Trophoblast cell (in vitro differentiated cells and primary cell): ENCODE measurements around the gene DTD1.
"Not testable (repeated sequence)": the region's sequence is repeated elsewhere in the genome, so short reads cannot be mapped to it uniquely, and the experiment has no call there.

Experiments used
- DNase-seq, 2 donors: peaks; one replicate each; pipeline ENCODE4 v3.0.0-alpha.2; 2016
- H2AFZ ChIP-seq: 2 replicates; pipeline ENCODE4 v1.6.1; 2013; ENCODE audit warnings: low read length, moderate library complexity, mild to moderate bottlenecking; ENCODE audit not compliant: insufficient read depth, poor library complexity
- H2AK5ac ChIP-seq: 2 replicates; pipeline ENCODE4 v1.6.1; 2013; ENCODE audit warnings: mild to moderate bottlenecking, low read length
- H2BK120ac ChIP-seq: 2 replicates; pipeline ENCODE4 v1.6.1; 2013; ENCODE audit warnings: low read length, mild to moderate bottlenecking, moderate library complexity; ENCODE audit not compliant: insufficient read depth, poor library complexity
- H2BK12ac ChIP-seq: 2 replicates; pipeline ENCODE4 v1.6.1; 2013; ENCODE audit warnings: mild to moderate bottlenecking, low read length, moderate library complexity
- H2BK5ac ChIP-seq: 2 replicates; pipeline ENCODE4 v1.6.1; 2013; ENCODE audit warnings: low read length, low read depth, moderate library complexity, mild to moderate bottlenecking; ENCODE audit not compliant: poor library complexity
- H3K14ac ChIP-seq: 2 replicates; pipeline ENCODE4 v1.6.1; 2013; ENCODE audit warnings: mild to moderate bottlenecking, low read length
- H3K18ac ChIP-seq: 2 replicates; pipeline ENCODE4 v1.6.1; 2013; ENCODE audit warnings: mild to moderate bottlenecking, low read length
- H3K23ac ChIP-seq: 2 replicates; pipeline ENCODE4 v1.6.1; 2013; ENCODE audit warnings: low read length
- H3K27ac ChIP-seq: 2 replicates; pipeline ENCODE4 v1.5.1; 2013; ENCODE audit warnings: low read depth, mild to moderate bottlenecking, inconsistent platforms, low read length, moderate library complexity
- H3K27me3 ChIP-seq: 2 replicates; pipeline ENCODE4 v1.6.1; 2013; ENCODE audit warnings: inconsistent platforms, mild to moderate bottlenecking, low read length, moderate library complexity; ENCODE audit not compliant: insufficient read depth
- H3K36me3 ChIP-seq, 2 experiments: 1 replicate in 1 of 2; 2 replicates in 1 of 2; pipeline ENCODE4 v1.6.1; 2013; ENCODE audit warnings: low read length in 2 of 2, mild to moderate bottlenecking in 2 of 2, moderate library complexity in 1 of 2; ENCODE audit not compliant: insufficient read depth in 2 of 2, control insufficient read depth in 1 of 2
- H3K4ac ChIP-seq: 2 replicates; pipeline ENCODE4 v1.6.1; 2013; ENCODE audit warnings: low read depth, mild to moderate bottlenecking, low read length, moderate library complexity
- H3K4me1 ChIP-seq, 2 experiments: 1 replicate in 1 of 2; 2 replicates in 1 of 2; pipeline ENCODE4 v1.6.1; 2013; ENCODE audit warnings: low read length in 2 of 2, mild to moderate bottlenecking in 2 of 2, moderate library complexity in 1 of 2; ENCODE audit not compliant: insufficient read depth in 2 of 2, control insufficient read depth in 1 of 2
- H3K4me2 ChIP-seq: 2 replicates; pipeline ENCODE4 v1.6.1; 2013; ENCODE audit warnings: inconsistent platforms, mild to moderate bottlenecking, low read length, moderate library complexity
- H3K4me3 ChIP-seq: 2 replicates; pipeline ENCODE4 v1.5.1; 2013; ENCODE audit warnings: mild to moderate bottlenecking, low read depth, low read length, inconsistent platforms
- H3K79me1 ChIP-seq: one replicate; pipeline ENCODE4 v1.6.1; 2013; ENCODE audit warnings: low read length
- H3K79me2 ChIP-seq: 2 replicates; pipeline ENCODE4 v1.6.1; 2013; ENCODE audit warnings: low read length, mild to moderate bottlenecking; ENCODE audit not compliant: control insufficient read depth, insufficient read depth, poor library complexity
- H3K9ac ChIP-seq: 2 replicates; pipeline ENCODE4 v1.6.1; 2013; ENCODE audit warnings: mild to moderate bottlenecking, low read length
- H3K9me3 ChIP-seq: 2 replicates; pipeline ENCODE4 v1.6.1; 2013; ENCODE audit warnings: low read depth, mild to moderate bottlenecking, control low read depth, inconsistent platforms, low read length; ENCODE audit not compliant: insufficient read depth
- H4K12ac ChIP-seq: 2 replicates; pipeline ENCODE4 v1.6.1; 2013; ENCODE audit warnings: low read depth, mild to moderate bottlenecking, low read length, moderate library complexity
- H4K8ac ChIP-seq: 2 replicates; pipeline ENCODE4 v1.6.1; 2013; ENCODE audit warnings: low read depth, mild to moderate bottlenecking, low read length, moderate library complexity
- H4K91ac ChIP-seq: one replicate; pipeline ENCODE4 v1.6.1; 2013; ENCODE audit warnings: low read depth, mild to moderate bottlenecking, low read length, moderate library complexity
- WGBS: extraction: QIAGEN DNeasy Blood & Tissue Kit; methylation state at CpG from one replicate; pipeline ENCODE4 v1.1.7; 2013; ENCODE audit warnings: missing lambda C conversion rate; ENCODE audit not compliant: insufficient read length, insufficient coverage; ENCODE audit errors: extremely low coverage; 5-methylcytosine and 5-hydroxymethylcytosine counted together

The DTD1 gene

GRCh38 chr20:18787046-18787445 lies 199.2 kb downstream of the DTD1 start:
- not testable (repeated sequence) for H3K4me1 ChIP-seq, H3K79me2 ChIP-seq, H3K18ac ChIP-seq, H2AK5ac ChIP-seq, H3K4me2 ChIP-seq, H2BK5ac ChIP-seq, H2BK120ac ChIP-seq, H4K12ac ChIP-seq, H3K23ac ChIP-seq, H3K79me1 ChIP-seq, H3K27ac ChIP-seq, H2BK12ac ChIP-seq, H2AFZ ChIP-seq, H3K14ac ChIP-seq, H3K4me3 ChIP-seq, H3K36me3 ChIP-seq, H4K91ac ChIP-seq, H3K9me3 ChIP-seq, H4K8ac ChIP-seq, DNase-seq, H3K27me3 ChIP-seq, H3K9ac ChIP-seq, H3K4ac ChIP-seq
- no CpG with 5 or more reads among the region's 2 CpGs for WGBS

DNA sequence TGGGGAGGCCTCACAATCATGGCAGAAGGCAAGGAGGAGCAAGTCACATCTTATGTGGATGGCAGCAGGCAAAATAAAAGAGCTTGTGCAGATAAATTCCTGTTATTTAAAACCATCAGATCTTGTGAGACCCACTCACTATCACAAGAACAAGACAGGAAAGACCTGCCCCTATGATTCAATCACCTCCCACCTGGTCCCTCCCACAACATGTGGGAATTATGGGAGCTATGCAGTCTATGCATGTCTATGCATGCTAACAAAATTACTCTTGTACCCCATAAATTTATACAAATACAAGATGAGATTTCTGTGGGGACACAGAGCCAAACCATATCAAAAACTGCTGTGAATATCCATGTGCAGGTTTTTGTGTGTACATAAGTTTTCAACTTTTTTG lies 200.2 kb downstream of the DTD1 start:
- Histone ChIP-seq H3K79me2 (no peaks in the 10 kb centered on the region), H3K79me1 (no peaks in the 10 kb centered on the region), H3K14ac (no peak overlapping the region), H2BK12ac (no peak overlapping the region), H3K18ac (no peak overlapping the region), H2BK120ac (no peak overlapping the region), H4K91ac (no peak overlapping the region), H3K27ac (no peak overlapping the region), H3K4me1 (no peaks in the 10 kb centered on the region), H2AK5ac (no peak overlapping the region), H3K4me3 (no peak overlapping the region), H3K4me2 (no peak overlapping the region), H3K36me3 (no peaks in the 10 kb centered on the region), H4K12ac (no peak overlapping the region), H4K8ac (no peak overlapping the region), H3K27me3 (no peaks in the 10 kb centered on the region), H3K4ac (no peak overlapping the region), H3K23ac (no peak overlapping the region), H2AFZ (no peak overlapping the region), H3K9me3 (peaks cover 2% of the 10 kb centered on the region), H2BK5ac (no peak overlapping the region), H3K9ac (no peak overlapping the region)
- no peak for DNase-seq

- H3K4me1 ChIP-seq = no peaks in the 10 kb centered on the region
- WGBS = no CpG with 5 or more reads among the region's 3 CpGs
These were observed 202.9 kb downstream of the DTD1 start for GRCh38 chr20:18790787-18791186.

GRCh38 chr20:18793625-18794427 lies 206.0 kb downstream of the DTD1 start:
- H3K9ac ChIP-seq = peak overlapping the region; percentile 83
- H3K4me3 ChIP-seq = peak overlapping the region; percentile 80
- no peak overlapping the region for H2AK5ac ChIP-seq
- peak; percentile 92 to 96 for DNase-seq
- peak overlapping the region; percentile 20 for H4K12ac ChIP-seq
- H2BK120ac ChIP-seq = no peak overlapping the region
- H3K27ac ChIP-seq = no peak overlapping the region
- H3K18ac ChIP-seq = no peak overlapping the region
- H3K27me3 ChIP-seq = peaks cover 2% of the 10 kb centered on the region
- H3K36me3 ChIP-seq = no peaks in the 10 kb centered on the region
- H2BK12ac ChIP-seq = no peak overlapping the region
- peak overlapping the region; percentile 34 for H4K91ac ChIP-seq
- H3K9me3 ChIP-seq = no peaks in the 10 kb centered on the region
- H3K4me2 ChIP-seq = peak overlapping the region; percentile 70
- H2BK5ac ChIP-seq = no peak overlapping the region
- H3K23ac ChIP-seq = no peak overlapping the region
- no peak overlapping the region for H3K4ac ChIP-seq
- H3K14ac ChIP-seq = peak overlapping the region; percentile 62
- H4K8ac ChIP-seq = peak overlapping the region; percentile 84
- H3K79me2 ChIP-seq = no peaks in the 10 kb centered on the region
- peak overlapping the region; percentile 32 for H2AFZ ChIP-seq
- WGBS = no CpG with 5 or more reads among the region's 29 CpGs
- no peaks in the 10 kb centered on the region for H3K4me1 ChIP-seq
- H3K79me1 ChIP-seq = no peaks in the 10 kb centered on the region

More at GRCh38 chr20:18790787-18791186, 202.9 kb downstream of the DTD1 start:
- Histone ChIP-seq H3K4ac (no peak overlapping the region), H2BK5ac (no peak overlapping the region), H3K79me2 (no peaks in the 10 kb centered on the region), H3K23ac (no peak overlapping the region), H2BK120ac (no peak overlapping the region), H3K4me3 (no peak overlapping the region), H4K91ac (no peak overlapping the region), H3K79me1 (no peaks in the 10 kb centered on the region), H4K12ac (no peak overlapping the region), H3K18ac (no peak overlapping the region), H3K14ac (no peak overlapping the region), H3K9me3 (no peaks in the 10 kb centered on the region), H2AFZ (no peak overlapping the region), H3K9ac (no peak overlapping the region), H3K4me2 (no peak overlapping the region), H3K27ac (no peak overlapping the region), H2BK12ac (no peak overlapping the region), H3K27me3 (no peaks in the 10 kb centered on the region), H3K36me3 (no peaks in the 10 kb centered on the region), H4K8ac (no peak overlapping the region), H2AK5ac (no peak overlapping the region)
- DNase-seq = no peak
